22Rv1 (cell line): Measurements from ENCODE around the gene NOP56.

ENCODE experiments used
- ZFX ChIP-seq: fragments of 450-650 bp; IDR thresholded peaks from 2 replicates; pipeline ENCODE4 v1.6.1; 2017; ENCODE audit warnings: antibody characterized with exemption, borderline replicate concordance
- TF ChIP-seq, protein P1 (sequence below): fragments of 450-650 bp; IDR thresholded peaks from 2 replicates; pipeline ENCODE4 v1.5.1; 2017; ENCODE audit warnings: mild to moderate bottlenecking

DNA sequence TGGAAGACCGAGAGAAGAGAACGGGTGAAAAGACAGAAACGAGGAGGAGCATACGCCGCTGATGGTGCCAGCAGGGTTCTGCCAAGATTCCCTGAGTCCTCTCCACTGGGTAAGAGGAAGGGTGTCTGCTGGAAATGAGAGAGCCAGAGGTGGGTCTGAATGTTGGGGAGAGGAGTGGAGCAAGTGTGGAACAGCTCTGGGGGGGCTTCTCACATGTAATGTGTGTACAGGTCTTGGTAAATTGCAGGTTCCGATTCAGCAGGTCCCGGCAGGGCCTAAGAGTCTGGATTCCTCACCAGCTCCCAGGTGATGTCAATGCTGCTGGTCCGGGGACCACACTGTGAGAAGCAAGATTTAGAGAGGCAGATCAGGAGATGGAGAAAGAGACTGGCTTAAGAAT lies 38.7 kb downstream of the NOP56 start:
- TF ChIP-seq, protein P1, sequence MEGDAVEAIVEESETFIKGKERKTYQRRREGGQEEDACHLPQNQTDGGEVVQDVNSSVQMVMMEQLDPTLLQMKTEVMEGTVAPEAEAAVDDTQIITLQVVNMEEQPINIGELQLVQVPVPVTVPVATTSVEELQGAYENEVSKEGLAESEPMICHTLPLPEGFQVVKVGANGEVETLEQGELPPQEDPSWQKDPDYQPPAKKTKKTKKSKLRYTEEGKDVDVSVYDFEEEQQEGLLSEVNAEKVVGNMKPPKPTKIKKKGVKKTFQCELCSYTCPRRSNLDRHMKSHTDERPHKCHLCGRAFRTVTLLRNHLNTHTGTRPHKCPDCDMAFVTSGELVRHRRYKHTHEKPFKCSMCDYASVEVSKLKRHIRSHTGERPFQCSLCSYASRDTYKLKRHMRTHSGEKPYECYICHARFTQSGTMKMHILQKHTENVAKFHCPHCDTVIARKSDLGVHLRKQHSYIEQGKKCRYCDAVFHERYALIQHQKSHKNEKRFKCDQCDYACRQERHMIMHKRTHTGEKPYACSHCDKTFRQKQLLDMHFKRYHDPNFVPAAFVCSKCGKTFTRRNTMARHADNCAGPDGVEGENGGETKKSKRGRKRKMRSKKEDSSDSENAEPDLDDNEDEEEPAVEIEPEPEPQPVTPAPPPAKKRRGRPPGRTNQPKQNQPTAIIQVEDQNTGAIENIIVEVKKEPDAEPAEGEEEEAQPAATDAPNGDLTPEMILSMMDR = no peak
- no peak for TF ChIP-seq ZFX
